HG03097 (cell line): Measurements from ENCODE around the gene SEZ6L.

Experiments used
- ATAC-seq: cut with Tn5 transposase; IDR thresholded peaks from one replicate; pipeline ENCODE4 v1.9.1; 2021; ENCODE audit not compliant: unreplicated experiment, low FRiP score

SEZ6L gene

GRCh38 chr22:26172389-26172990 lies 3.2 kb downstream of the SEZ6L start:
- ATAC-seq = no peak

GRCh38 chr22:26174280-26174679 lies 5.0 kb downstream of the SEZ6L start:
- no peak for ATAC-seq

GRCh38 chr22:26182723-26183122 lies 13.5 kb downstream of the SEZ6L start:
- no peak for ATAC-seq

GRCh38 chr22:26185190-26185589 lies 15.9 kb downstream of the SEZ6L start:
- ATAC-seq = no peak

- ATAC-seq = no peak
These were observed 19.1 kb downstream of the SEZ6L start for GRCh38 chr22:26188341-26188740.

GRCh38 chr22:26194313-26194712 lies 25.1 kb downstream of the SEZ6L start:
- ATAC-seq = no peak

- no peak for ATAC-seq
These were observed 25.6 kb downstream of the SEZ6L start for GRCh38 chr22:26194877-26195276.

GRCh38 chr22:26196657-26197056 lies 27.4 kb downstream of the SEZ6L start:
- ATAC-seq = no peak

GRCh38 chr22:26197425-26197824 lies 28.2 kb downstream of the SEZ6L start:
- no peak for ATAC-seq

- no peak for ATAC-seq
These were observed 30.4 kb downstream of the SEZ6L start for GRCh38 chr22:26199665-26200064.

GRCh38 chr22:26202280-26202924 lies 33.1 kb downstream of the SEZ6L start:
- ATAC-seq = no peak

GRCh38 chr22:26205494-26205893 lies 36.2 kb downstream of the SEZ6L start:
- no peak for ATAC-seq

GRCh38 chr22:26210334-26210733 lies 41.1 kb downstream of the SEZ6L start:
- ATAC-seq = no peak

- ATAC-seq = no peak
These were observed 44.6 kb downstream of the SEZ6L start for GRCh38 chr22:26213826-26214225.

- no peak for ATAC-seq
These were observed 45.2 kb downstream of the SEZ6L start for GRCh38 chr22:26214466-26214865.

GRCh38 chr22:26215736-26216135 lies 46.5 kb downstream of the SEZ6L start:
- ATAC-seq = no peak

- ATAC-seq = no peak
These were observed 55.9 kb downstream of the SEZ6L start for GRCh38 chr22:26225207-26225606.

GRCh38 chr22:26226538-26227297 lies 57.5 kb downstream of the SEZ6L start:
- ATAC-seq = no peak

- ATAC-seq = no peak
These were observed 60.6 kb downstream of the SEZ6L start for GRCh38 chr22:26229910-26230309.

- ATAC-seq = no peak
These were observed 65.0 kb downstream of the SEZ6L start for GRCh38 chr22:26234296-26234695.

- no peak for ATAC-seq
These were observed 66.7 kb downstream of the SEZ6L start for GRCh38 chr22:26235792-26236487.
